Measurements from ENCODE around the gene ANKRD40. TPM values are rescaled to one million over a fixed set of nuclear protein-coding genes. Genes with fewer than 3 reads are reported as not detected.

Gene ANKRD40
- total and polyA plus RNA-seq, 9 of the 15 experiments (the other 6 are each of a cell fraction or from before 2014, with no cell fraction given) = 9.0 to 28.9 (median 27.7) TPM

GRCh38 chr17:50661795-50662391, 45.8 kb downstream of the ANKRD40 start (continued):
- TF ChIP-seq TAF9B (IDR thresholded peaks at IDR 0.05; ENCODE audit: partially characterized antibody) (peak; percentile 66), MTA2 (IDR thresholded peaks at IDR 0.05; ENCODE audit: low read depth) (peak; percentile 62; the same call in 1 of the 2 replicates), PBX2 (CRISPR knock-in tag; IDR thresholded peaks at IDR 0.05; ENCODE audit: low read depth) (peak; percentile 61; the same call in 1 of the 2 replicates), PBX2 (tag; conservative IDR thresholded peaks at IDR 0.05; ENCODE audit: low read depth) (peak; percentile 86), PKNOX1 (IDR thresholded peaks at IDR 0.05) (peak; percentile 96), MNT (conservative IDR thresholded peaks at IDR 0.05) (0 out of 4 replicates have a peak, but pooled peaks of 1 of the 2 experiments have one; percentile 29), HDGF (IDR thresholded peaks at IDR 0.05) (peak; percentile 57; the same call in 1 of the 2 replicates), XRCC4 (IDR thresholded peaks at IDR 0.05; ENCODE audit: extremely low read depth, insufficient read depth, insufficient read length) (no peak), SRF (CRISPR knock-in tag; IDR thresholded peaks at IDR 0.05) (peak in 1 of 2 experiments; percentile 9; a peak in 1 of 4 replicates), NFE2L1 (tag; IDR thresholded peaks at IDR 0.05; ENCODE audit: borderline replicate concordance, low read depth) (peak; percentile 94), SMARCC2 (IDR thresholded peaks at IDR 0.05; ENCODE audit: low read depth) (peak; percentile 49; the same call in 1 of the 2 replicates), BRD9 (IDR thresholded peaks at IDR 0.05; ENCODE audit: low read depth, partially characterized antibody) (peak; percentile 94), ZNF584 (CRISPR knock-in tag; IDR thresholded peaks at IDR 0.05; ENCODE audit: low read depth) (peak; percentile 84), DPF2 (IDR thresholded peaks at IDR 0.05) (peak; percentile 95), TRIM24 (IDR thresholded peaks at IDR 0.05) (peak; percentile 74 to 84), PHTF2 (CRISPR knock-in tag; IDR thresholded peaks at IDR 0.05) (no peak), MYBL2 (IDR thresholded peaks at IDR 0.05; ENCODE audit: low read depth) (no peak), MYBL2 (CRISPR knock-in tag; IDR thresholded peaks at IDR 0.05; ENCODE audit: borderline replicate concordance) (no peak), ZFX (CRISPR knock-in tag; IDR thresholded peaks at IDR 0.05) (no peak), TFAP4 (CRISPR knock-in tag; IDR thresholded peaks at IDR 0.05; ENCODE audit: borderline replicate concordance) (0 out of 2 replicates have a peak, but pooled peaks have one; percentile 39), SMARCB1 (IDR thresholded peaks at IDR 0.05; ENCODE audit: insufficient read length, low read depth) (no peak), JUND (IDR thresholded peaks at IDR 0.05; ENCODE audit: borderline replicate concordance, low read depth, low read length) (peak; percentile 75; the same call in 1 of the 2 replicates), JUND (tag; IDR thresholded peaks at IDR 0.05; ENCODE audit: borderline replicate concordance, low read depth, low read length) (peak; percentile 85; the same call in 1 of the 3 replicates)
